Measurements from ENCODE around the gene CHD2. TPM values are rescaled to one million over a fixed set of nuclear protein-coding genes. Genes with fewer than 3 reads are reported as not detected.

The CHD2 gene
- total RNA-seq, 1 experiment from 2014 or later, result 129 TPM

- Mint-ChIP-seq H3K36me3 (ENCODE audit: insufficient read depth, unreplicated experiment) (peaks cover 100% of the 10 kb centered on the region), H3K4me1 (ENCODE audit: insufficient read depth, unreplicated experiment) (peaks cover 16% of the 10 kb centered on the region), H3K9me3 (ENCODE audit: unreplicated experiment) (no peaks in the 10 kb centered on the region), H3K4me3 (ENCODE audit: unreplicated experiment) (no peak overlapping the region), H3K27ac (ENCODE audit: low read depth, unreplicated experiment) (no peak overlapping the region), H3K27me3 (ENCODE audit: insufficient read depth, unreplicated experiment) (no peaks in the 10 kb centered on the region)
- ChIA-PET POLR2A (interaction anchor here (1.1 to 1.6 kb wide), 4 partner anchors 10 to 117 kb away, joined by 3 to 4 read pairs (median 4); no protein-coding TSS in a partner anchor), CTCF (interaction anchor here (0.7 to 1.9 kb wide), 3 partner anchors 10 to 131 kb away, joined by 4 to 14 read pairs (median 8); no protein-coding TSS in a partner anchor)
- TF ChIP-seq, protein P1, sequence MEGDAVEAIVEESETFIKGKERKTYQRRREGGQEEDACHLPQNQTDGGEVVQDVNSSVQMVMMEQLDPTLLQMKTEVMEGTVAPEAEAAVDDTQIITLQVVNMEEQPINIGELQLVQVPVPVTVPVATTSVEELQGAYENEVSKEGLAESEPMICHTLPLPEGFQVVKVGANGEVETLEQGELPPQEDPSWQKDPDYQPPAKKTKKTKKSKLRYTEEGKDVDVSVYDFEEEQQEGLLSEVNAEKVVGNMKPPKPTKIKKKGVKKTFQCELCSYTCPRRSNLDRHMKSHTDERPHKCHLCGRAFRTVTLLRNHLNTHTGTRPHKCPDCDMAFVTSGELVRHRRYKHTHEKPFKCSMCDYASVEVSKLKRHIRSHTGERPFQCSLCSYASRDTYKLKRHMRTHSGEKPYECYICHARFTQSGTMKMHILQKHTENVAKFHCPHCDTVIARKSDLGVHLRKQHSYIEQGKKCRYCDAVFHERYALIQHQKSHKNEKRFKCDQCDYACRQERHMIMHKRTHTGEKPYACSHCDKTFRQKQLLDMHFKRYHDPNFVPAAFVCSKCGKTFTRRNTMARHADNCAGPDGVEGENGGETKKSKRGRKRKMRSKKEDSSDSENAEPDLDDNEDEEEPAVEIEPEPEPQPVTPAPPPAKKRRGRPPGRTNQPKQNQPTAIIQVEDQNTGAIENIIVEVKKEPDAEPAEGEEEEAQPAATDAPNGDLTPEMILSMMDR (IDR thresholded peaks at IDR 0.05; ENCODE audit: unreplicated experiment), result no peak
- BruUV-seq (replicated peaks), result no TSS peak
- DNase-seq (ENCODE audit: unreplicated experiment), result no peak
- intact Hi-C loops (cut with micrococcal nuclease), result no loop called here
Measured at GRCh38 chr15:92928225-92928750, 28.2 kb downstream of the CHD2 start.

- TF ChIP-seq, protein P1 (IDR thresholded peaks at IDR 0.05; ENCODE audit: unreplicated experiment), result no peak
- no peak overlapping the region for H3K4me3 Mint-ChIP-seq (ENCODE audit: unreplicated experiment)
- intact Hi-C loops (cut with micrococcal nuclease), result no loop called here
- H3K27ac Mint-ChIP-seq (ENCODE audit: low read depth, unreplicated experiment), result no peak overlapping the region
- BruUV-seq (replicated peaks), result no TSS peak
- H3K4me1 Mint-ChIP-seq (ENCODE audit: insufficient read depth, unreplicated experiment), result peaks cover 16% of the 10 kb centered on the region
- ChIA-PET CTCF (interaction anchor here (0.6 to 1.9 kb wide), 4 partner anchors 11 to 132 kb away, joined by 3 to 14 read pairs (median 6); no protein-coding TSS in a partner anchor), POLR2A (interaction anchor here (0.7 to 1.6 kb wide), 4 partner anchors 10 to 118 kb away, joined by 3 to 4 read pairs (median 4); no protein-coding TSS in a partner anchor)
- no peak for DNase-seq (ENCODE audit: unreplicated experiment)
- H3K9me3 Mint-ChIP-seq (ENCODE audit: unreplicated experiment), result no peaks in the 10 kb centered on the region
- no peaks in the 10 kb centered on the region for H3K27me3 Mint-ChIP-seq (ENCODE audit: insufficient read depth, unreplicated experiment)
- peaks cover 100% of the 10 kb centered on the region for H3K36me3 Mint-ChIP-seq (ENCODE audit: insufficient read depth, unreplicated experiment)
Measured at GRCh38 chr15:92929002-92929401, 28.9 kb downstream of the CHD2 start.

- Mint-ChIP-seq H3K4me1 (ENCODE audit: insufficient read depth, unreplicated experiment) (peaks cover 16% of the 10 kb centered on the region), H3K4me3 (ENCODE audit: unreplicated experiment) (no peak overlapping the region), H3K9me3 (ENCODE audit: unreplicated experiment) (no peaks in the 10 kb centered on the region), H3K36me3 (ENCODE audit: insufficient read depth, unreplicated experiment) (peaks cover 100% of the 10 kb centered on the region), H3K27ac (ENCODE audit: low read depth, unreplicated experiment) (peak overlapping the region; percentile 57), H3K27me3 (ENCODE audit: insufficient read depth, unreplicated experiment) (no peaks in the 10 kb centered on the region)
- intact Hi-C loops (cut with micrococcal nuclease), result no loop called here
- no TSS peak for BruUV-seq (replicated peaks)
- no peak for DNase-seq (ENCODE audit: unreplicated experiment)
- POLR2A ChIA-PET, result interaction anchor here (0.5 to 1.8 kb wide), 11 partner anchors 8 to 126 kb away, joined by 3 to 8 read pairs (median 3); no protein-coding TSS in a partner anchor
- CTCF ChIA-PET, result interaction anchor here (0.6 to 1.9 kb wide), 5 partner anchors 12 to 134 kb away, joined by 3 to 14 read pairs (median 3); no protein-coding TSS in a partner anchor
- TF ChIP-seq, protein P1 (IDR thresholded peaks at IDR 0.05; ENCODE audit: unreplicated experiment), result no peak
Measured at GRCh38 chr15:92930054-92930621, 30.0 kb downstream of the CHD2 start.

GRCh38 chr15:92930776-92931175 lies 30.7 kb downstream of the CHD2 start:
- TF ChIP-seq, protein P1 (IDR thresholded peaks at IDR 0.05; ENCODE audit: unreplicated experiment), result no peak
- Mint-ChIP-seq H3K9me3 (ENCODE audit: unreplicated experiment) (no peaks in the 10 kb centered on the region), H3K27me3 (ENCODE audit: insufficient read depth, unreplicated experiment) (no peaks in the 10 kb centered on the region), H3K4me3 (ENCODE audit: unreplicated experiment) (no peak overlapping the region), H3K27ac (ENCODE audit: low read depth, unreplicated experiment) (peak overlapping the region; percentile 57), H3K36me3 (ENCODE audit: insufficient read depth, unreplicated experiment) (peaks cover 100% of the 10 kb centered on the region), H3K4me1 (ENCODE audit: insufficient read depth, unreplicated experiment) (peaks cover 16% of the 10 kb centered on the region)
- intact Hi-C loops (cut with micrococcal nuclease), result no loop called here
- CTCF ChIA-PET, result interaction anchor here (1.0 to 1.4 kb wide), 2 partner anchors 73 to 134 kb away, joined by 3 to 4 read pairs; no protein-coding TSS in a partner anchor
- BruUV-seq (replicated peaks), result no TSS peak
- POLR2A ChIA-PET, result interaction anchor here (0.7 to 1.8 kb wide), 10 partner anchors 9 to 127 kb away, joined by 3 to 8 read pairs (median 3); no protein-coding TSS in a partner anchor
- peak; percentile 34 for DNase-seq (ENCODE audit: unreplicated experiment)

Data from MCF 10A (cell line).